ELF-1 (cell line): Measurements from ENCODE around the gene SND1.

Experiments
- DNase-seq: peaks from one replicate; pipeline ENCODE4 v3.0.0-alpha.2; 2016; ENCODE audit warnings: low read depth, low spot score

Gene SND1

DNA sequence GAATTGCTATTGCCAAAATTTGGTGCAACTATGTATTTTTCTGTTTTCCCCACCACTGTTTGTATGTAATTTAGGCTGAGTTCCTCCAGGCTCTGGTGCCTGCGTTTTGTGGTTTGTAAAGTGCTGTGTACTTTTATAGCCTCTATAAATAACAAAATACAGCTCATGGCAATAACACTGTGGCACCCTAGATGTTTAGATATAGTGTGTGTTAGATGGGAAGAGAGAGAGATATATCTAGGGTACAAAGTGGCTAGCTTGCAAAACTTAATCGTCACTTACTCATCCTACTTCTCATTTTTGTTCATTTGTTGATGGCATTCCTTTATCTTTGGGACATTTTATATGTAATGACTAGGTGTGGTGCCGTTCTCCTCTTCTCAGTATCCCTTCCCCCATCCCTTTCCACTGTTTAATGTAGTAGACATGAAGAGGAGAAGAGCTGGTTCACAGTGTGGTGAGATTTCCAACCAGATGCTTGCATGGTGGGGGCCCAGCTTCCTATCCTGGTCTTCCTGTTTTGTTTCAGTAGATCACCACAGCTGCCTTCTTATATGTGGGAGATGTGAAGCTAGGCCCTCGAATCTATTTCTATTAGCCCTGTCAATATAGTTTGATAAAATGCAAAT, 115.0 kb downstream of the SND1 start:
- no peak for DNase-seq

- DNase-seq: no peak
Measured at GRCh38 chr7:127768241-127768640, 116.2 kb downstream of the SND1 start.

GRCh38 chr7:127769137-127769536, 117.1 kb downstream of the SND1 start:
- DNase-seq: no peak

GRCh38 chr7:127769696-127770400, 117.9 kb downstream of the SND1 start:
- no peak for DNase-seq

- DNase-seq: no peak
Measured at GRCh38 chr7:127770885-127771284, 118.9 kb downstream of the SND1 start.

DNA sequence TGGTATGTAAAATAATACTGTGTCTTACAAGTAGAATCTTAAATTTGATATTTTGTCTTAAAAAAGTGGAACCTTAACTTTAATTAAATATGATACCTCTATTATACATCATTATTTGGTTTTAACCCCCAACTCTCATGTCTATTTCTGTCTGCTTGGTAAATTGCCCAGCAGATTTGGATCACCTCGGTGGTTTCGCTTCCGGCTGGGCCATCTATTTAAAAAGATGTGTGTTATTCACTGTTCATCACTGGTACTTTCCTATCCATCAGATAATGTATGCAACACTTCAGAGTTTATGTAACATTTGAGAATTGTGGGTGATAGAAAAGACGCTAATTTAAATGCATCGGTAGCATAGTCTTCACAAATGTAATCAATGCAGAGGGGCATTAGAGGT, 119.7 kb downstream of the SND1 start:
- DNase-seq: no peak

DNA sequence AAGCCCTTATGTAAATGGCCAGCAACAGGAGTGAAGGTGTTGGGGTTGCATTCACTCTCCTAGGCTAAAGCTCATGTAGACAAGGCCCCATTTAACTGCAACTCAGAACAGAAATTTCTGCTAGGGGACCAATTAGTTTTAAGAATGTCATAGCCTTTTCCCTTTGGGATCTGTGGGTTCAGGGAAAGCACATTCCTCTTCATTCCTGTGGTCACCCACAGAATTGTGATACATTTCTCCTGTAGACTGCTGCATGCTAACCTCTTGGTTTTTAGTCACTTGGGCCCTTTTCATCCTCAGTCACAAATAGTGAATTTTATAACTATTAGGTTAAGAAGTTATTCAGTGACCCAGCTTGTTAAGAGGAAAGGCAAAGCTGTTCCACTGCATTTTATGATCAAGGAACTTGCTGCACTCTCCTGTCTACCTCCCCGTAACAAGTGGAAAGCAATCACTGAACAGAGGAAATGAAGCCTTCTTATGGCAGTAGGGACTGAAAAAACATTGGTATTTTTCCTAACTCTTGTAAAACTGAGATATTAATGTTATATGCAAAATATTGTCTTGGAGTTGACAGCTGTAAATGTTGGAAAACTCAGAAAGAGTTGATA, 124.9 kb downstream of the SND1 start:
- no peak for DNase-seq

- DNase-seq: no peak
Measured at GRCh38 chr7:127780489-127780888, 128.5 kb downstream of the SND1 start.

DNA sequence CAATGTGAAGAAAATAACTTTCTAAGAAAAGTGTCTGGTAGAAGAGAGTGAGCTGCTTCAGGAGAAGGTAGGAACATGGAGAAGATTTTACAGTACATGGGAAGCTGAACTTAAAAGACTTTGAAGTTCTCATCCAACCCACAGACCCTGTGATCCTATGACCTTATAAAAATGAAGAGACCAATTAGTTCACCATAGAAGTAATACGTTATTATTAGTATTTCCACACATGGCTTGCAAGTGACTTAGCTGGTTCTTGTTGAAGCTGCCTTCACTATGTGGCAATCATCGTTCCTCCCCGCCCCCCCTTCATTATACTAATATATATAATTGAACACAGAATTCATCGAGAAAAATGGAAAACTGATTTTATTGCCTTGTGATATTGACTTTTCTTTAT, 129.1 kb downstream of the SND1 start:
- DNase-seq: no peak

DNA sequence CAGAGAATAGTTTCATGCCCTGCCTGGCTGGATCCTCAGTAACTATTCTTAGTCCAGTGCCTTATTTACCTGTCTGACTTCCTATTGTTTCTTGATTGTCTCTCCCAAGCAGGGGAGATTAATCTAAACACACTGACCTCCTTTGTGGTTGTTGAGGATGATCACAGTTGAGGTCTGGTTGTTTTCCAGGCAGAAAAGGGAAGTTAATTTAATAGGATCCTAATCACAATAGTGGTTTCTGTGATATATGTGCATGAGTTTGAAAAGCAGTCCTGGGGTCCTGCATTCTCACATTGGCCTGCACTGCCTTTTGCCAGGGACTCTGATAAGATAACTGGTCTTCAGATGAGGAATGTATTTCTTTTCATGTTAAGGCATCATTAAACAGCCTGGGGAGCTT, 130.1 kb downstream of the SND1 start:
- no peak for DNase-seq

GRCh38 chr7:127782654-127783559, 130.9 kb downstream of the SND1 start:
- no peak for DNase-seq

DNA sequence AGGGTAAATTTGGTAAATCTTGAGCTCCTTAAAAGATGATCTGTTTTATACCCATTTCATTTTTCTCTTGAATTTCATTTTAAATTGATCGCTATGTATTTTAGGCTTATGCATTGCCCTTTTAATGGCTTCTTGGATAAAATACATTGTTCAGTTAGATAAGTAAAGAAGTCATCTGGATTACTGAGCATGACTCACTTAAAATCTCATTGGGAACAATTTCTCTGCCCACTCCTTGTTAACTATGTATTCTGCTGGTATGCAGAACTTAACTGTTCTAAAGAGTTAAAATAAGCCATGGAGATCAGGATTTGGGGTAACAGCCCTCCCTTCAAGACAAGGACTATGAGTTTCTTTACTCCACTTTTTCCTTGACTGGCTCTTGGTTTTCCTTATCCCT, 134.2 kb downstream of the SND1 start:
- no peak for DNase-seq

DNA sequence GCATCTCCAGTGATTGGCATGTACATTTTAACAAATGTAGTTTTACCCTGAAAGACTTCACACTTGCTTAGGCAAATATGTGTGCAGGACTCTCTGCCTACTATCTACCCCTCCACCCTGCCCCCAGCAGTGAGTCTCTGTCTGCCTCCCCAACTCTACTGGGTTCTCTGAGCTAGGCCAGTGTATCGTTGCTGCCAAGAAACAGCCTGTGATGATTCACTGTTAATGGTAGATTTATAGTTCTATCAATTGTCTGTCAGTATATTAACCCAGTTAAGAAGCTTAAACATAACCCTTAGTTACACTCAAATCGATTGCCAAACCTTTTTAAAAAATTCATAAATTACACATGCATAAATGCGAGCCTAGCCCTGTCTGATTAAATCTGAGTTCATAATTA, 137.0 kb downstream of the SND1 start:
- no peak for DNase-seq

DNA sequence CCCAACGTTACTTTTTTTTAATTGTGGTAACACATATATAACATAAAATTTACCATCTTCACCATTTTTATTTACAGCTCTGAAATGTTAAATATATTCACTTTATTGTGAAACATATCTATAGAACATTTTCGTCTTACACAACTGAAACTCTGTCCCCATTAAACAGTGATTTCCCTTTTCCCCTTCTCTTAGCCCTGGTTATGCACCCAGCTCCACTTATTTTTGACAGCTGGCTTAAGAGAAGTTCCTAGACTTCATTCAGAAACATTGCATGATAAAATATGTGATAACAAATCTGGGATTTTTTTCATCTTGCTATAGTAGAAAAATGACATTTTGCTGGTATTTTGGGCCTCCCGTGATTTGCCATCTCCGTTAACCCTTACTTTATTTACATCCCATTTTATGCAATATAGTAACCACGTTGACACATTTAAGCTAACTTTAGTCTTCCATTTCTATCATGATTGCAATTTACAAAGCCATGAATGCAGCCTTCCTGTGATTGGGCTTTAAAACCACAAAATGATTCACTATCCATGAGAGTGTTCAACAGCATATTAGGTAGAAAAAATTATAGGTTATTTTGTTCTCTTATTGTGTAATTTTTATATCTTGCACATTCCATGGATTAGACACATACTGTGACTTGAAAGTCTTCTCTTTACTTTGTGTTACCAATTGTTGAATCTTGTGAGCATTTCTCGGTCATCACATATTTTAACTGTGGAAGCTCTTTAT, 139.6 kb downstream of the SND1 start:
- no peak for DNase-seq

DNA sequence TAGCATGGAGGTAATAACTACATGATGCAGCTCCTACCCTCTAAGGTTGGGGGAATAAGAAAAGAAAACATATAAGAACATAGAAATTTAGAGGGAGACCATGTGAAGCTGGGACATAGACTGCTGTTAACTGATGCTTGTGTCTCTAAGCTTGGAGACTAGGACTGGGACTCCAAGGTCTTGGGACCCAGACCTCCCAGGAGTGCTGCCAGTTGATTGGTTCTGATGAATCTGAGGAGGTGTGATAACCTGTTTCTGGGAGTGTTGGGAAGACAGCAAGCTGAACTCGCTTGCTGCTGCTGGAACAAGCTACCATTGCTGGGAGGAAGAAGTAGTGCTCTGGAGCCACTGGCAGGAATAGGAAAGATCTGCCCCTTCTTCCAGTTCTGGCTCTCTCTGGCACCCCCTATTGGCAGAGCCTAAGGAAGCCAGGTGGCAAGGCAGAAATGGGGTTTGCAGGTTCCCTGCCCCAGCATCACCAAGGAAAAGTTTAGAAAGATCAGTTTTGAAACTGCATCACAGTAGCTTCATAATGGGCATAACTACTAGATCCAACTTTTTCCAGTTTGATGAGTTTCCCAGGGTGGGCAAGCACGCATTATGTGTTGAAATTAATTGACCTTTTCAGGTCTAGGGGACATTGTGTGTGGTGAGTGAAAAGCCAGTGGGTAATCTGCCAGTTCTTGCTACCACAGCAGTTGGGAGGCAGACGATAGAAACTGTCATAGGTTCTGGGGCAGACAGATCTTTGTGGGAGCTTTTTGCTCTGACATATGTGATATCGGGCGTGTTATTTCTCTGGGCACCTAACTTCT, 140.7 kb downstream of the SND1 start:
- peak; percentile 72 for DNase-seq

DNA sequence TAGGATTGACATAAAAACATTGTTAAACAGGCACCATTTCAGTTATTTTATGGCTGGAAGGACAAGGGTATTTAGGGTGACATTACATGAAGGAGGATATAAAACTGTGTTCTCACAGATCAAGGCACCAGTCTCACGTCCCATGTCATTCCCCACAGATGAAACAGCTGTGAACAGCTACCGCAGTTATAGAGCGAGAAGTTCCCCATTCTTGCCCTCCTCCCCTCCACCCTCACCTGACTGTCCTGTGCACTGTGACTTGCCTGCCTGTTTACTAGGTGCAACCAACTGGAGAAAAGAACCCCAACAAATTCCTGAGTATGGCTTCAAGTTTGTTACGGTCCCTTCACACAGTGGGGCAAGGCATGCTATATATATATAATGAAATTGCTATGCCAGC, 141.6 kb downstream of the SND1 start:
- DNase-seq: no peak

- no peak for DNase-seq
Measured at GRCh38 chr7:127794136-127794535, 142.1 kb downstream of the SND1 start.

GRCh38 chr7:127794551-127794950, 142.6 kb downstream of the SND1 start:
- DNase-seq: no peak

DNA sequence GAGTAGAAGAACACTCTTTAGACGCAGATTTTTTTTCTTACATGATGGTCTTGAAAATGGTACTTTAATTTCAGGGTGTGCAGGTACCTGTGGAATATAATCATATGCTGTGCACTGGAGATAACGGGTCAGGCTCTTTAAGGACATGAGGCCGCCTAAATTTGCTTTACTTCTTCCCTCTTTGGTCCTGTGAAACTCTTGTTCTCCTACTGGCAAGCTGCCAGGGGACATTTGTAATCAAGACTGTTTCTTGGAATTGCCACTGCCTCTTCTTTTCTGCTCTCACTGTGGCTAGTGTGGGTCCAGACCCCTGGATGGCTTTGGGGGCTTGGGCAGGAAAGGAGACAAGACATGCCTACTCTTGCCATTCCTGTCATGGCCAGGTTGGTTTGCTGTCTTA, 146.0 kb downstream of the SND1 start:
- no peak for DNase-seq

- DNase-seq: no peak
Measured at GRCh38 chr7:127798769-127799372, 146.9 kb downstream of the SND1 start.
